Sigmoid colon (tissue), 7 donors: ENCODE data around the gene SLC11A1. TPM values are rescaled to one million over a fixed set of nuclear protein-coding genes. Genes with fewer than 3 reads are reported as not detected.

Source experiments
- DNase-seq: peaks from one replicate; pipeline ENCODE4 v3.0.0-alpha.2; 2019
- H3K27ac ChIP-seq, 4 donors: fragments of 200-600 bp; sonication (generic); one replicate each; pipeline ENCODE4 v1.5.1; 2016 to 2019; ENCODE audit warnings: mild to moderate bottlenecking in 1 of 4
- H3K27me3 ChIP-seq, 3 donors: fragments of 200-600 bp; sonication (generic); one replicate each; pipeline ENCODE4 v1.5.1; 2019; ENCODE audit warnings: mild to moderate bottlenecking in 1 of 3
- H3K36me3 ChIP-seq, 4 donors: fragments of 200-600 bp; sonication (generic); one replicate each; pipeline ENCODE4 v1.5.1; 2016 to 2019
- H3K4me1 ChIP-seq, 4 donors: fragments of 200-600 bp; sonication (generic); one replicate each; pipeline ENCODE4 v1.5.1; 2017 to 2019
- H3K4me3 ChIP-seq, 4 donors: fragments of 200-600 bp; sonication (generic); one replicate each; pipeline ENCODE4 v1.5.1; 2017 to 2019; ENCODE audit warnings: mild to moderate bottlenecking in 2 of 4, moderate library complexity in 1 of 4
- H3K9me3 ChIP-seq, 4 donors: fragments of 200-600 bp in 3 of 4; sonication (generic) in 3 of 4; one replicate each; pipeline versions ENCODE4 v1.5.1 to v1.6.1; 2013 to 2019
- CTCF ChIP-seq, 4 experiments: fragments of 450-650 bp in 3 of 4; fragments of 200-600 bp in 1 of 4; IDR thresholded peaks; one replicate each; pipeline ENCODE4 v1.5.1; 2016 to 2019; ENCODE audit warnings: antibody characterized with exemption in 4 of 4, mild to moderate bottlenecking in 3 of 4, moderate library complexity in 2 of 4
- EP300 ChIP-seq, 4 donors: sonication (generic); formaldehyde crosslinking; IDR thresholded peaks; one replicate each; pipeline ENCODE4 v1.6.1; 2017; ENCODE audit warnings: antibody characterized with exemption in 4 of 4
- POLR2A ChIP-seq, 2 donors: fragments of 450-650 bp; IDR thresholded peaks; one replicate each; pipeline ENCODE4 v1.6.1; 2016; ENCODE audit warnings: antibody characterized with exemption in 2 of 2, mild to moderate bottlenecking in 2 of 2, moderate library complexity in 2 of 2
- POLR2AphosphoS5 ChIP-seq, 4 donors: sonication (generic); formaldehyde crosslinking; IDR thresholded peaks; one replicate each; pipeline ENCODE4 v1.6.1; 2017; ENCODE audit warnings: antibody characterized with exemption in 4 of 4
- WGBS, 2 donors: extraction: QIAGEN DNeasy Blood & Tissue Kit; methylation state at CpG; one replicate each; pipeline ENCODE4 v1.1.7; 2013; 5-methylcytosine and 5-hydroxymethylcytosine counted together
- intact Hi-C: fragments of 100-400 bp; cut with DNase I; formaldehyde crosslinking; loops from one replicate; pipeline ENCODE4 v1.15.1; 2023
- polyA plus RNA-seq, 3 donors: library from polyadenylated mRNA; stranded (reverse); fragments of 200-250 nt; gene quantifications; one replicate each; pipeline ENCODE4 v1.2.3, GENCODE V29; 2013
- total RNA-seq, 4 donors: library from RNA; depleted of rRNA; stranded (reverse); fragments of >200 nt; gene quantifications; one replicate each; pipeline ENCODE4 v1.1.0, GENCODE V29; 2016
- donor health status: healthy with polysubstance abuse.
- donor health status: Bipolar disorder and iron deficiency.
- donor health status: healthy.

The SLC11A1 gene
- total and polyA plus RNA-seq, 7 donors = 1.2 to 19.0 (median 13.8) TPM

DNA sequence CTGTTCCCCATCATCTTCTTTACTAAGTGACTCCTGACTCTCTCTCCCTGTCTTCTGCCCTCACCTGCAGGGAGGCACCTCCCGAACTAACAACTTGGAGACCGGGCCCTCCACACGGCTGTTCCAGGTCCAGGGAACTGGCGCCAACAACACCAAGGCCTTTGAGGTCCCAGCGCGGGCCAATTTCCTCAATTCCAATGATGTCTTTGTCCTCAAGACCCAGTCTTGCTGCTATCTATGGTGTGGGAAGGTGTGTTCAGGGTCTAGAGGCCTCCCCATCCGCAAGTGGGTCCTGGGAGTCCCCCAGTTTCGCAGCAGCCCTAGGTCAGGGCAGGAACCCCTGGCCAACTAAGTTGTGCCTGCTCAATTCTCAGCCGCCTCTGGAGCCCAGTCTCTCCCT, 52.4 kb downstream of the SLC11A1 start:
- Histone ChIP-seq H3K27me3 (no peaks in the 10 kb centered on the region), H3K27ac (no peak overlapping the region), H3K4me1 (no peaks in the 10 kb centered on the region), H3K4me3 (no peak overlapping the region), H3K36me3 (no peaks in the 10 kb centered on the region), H3K9me3 (no peaks in the 10 kb centered on the region)
- intact Hi-C loops = no loop called here
- 88 to 95% methylated on average over 9 of the region's 9 CpGs for WGBS, 2 donors
- TF ChIP-seq POLR2A (IDR thresholded peaks at IDR 0.05) (no peak), POLR2AphosphoS5 (IDR thresholded peaks at IDR 0.05) (no peak), CTCF (IDR thresholded peaks at IDR 0.05) (no peak), EP300 (IDR thresholded peaks at IDR 0.05) (no peak)
- DNase-seq = peak; percentile 10

GRCh38 chr2:218435003-218435982, 53.2 kb downstream of the SLC11A1 start:
- WGBS, 2 donors = 94 to 95% methylated on average over 11 of the region's 11 CpGs
- no peak overlapping the region for H3K4me3 ChIP-seq
- DNase-seq = peak; percentile 61

GRCh38 chr2:218436992-218437391, 54.9 kb downstream of the SLC11A1 start:
- no peak overlapping the region for H3K4me3 ChIP-seq
- H3K27me3 ChIP-seq = no peaks in the 10 kb centered on the region
- H3K36me3 ChIP-seq = no peaks in the 10 kb centered on the region
- intact Hi-C loops = no loop called here
- 91% methylated on average over 5 of the region's 5 CpGs for WGBS, 2 donors
- H3K27ac ChIP-seq = no peak overlapping the region
- no peaks in the 10 kb centered on the region for H3K9me3 ChIP-seq
- no peaks in the 10 kb centered on the region for H3K4me1 ChIP-seq
- TF ChIP-seq EP300 (IDR thresholded peaks at IDR 0.05) (no peak), CTCF (IDR thresholded peaks at IDR 0.05) (no peak), POLR2A (IDR thresholded peaks at IDR 0.05) (no peak), POLR2AphosphoS5 (IDR thresholded peaks at IDR 0.05) (no peak)
- DNase-seq = peak; percentile 41

More at GRCh38 chr2:218435003-218435982, 53.2 kb downstream of the SLC11A1 start:
- Histone ChIP-seq H3K9me3 (no peaks in the 10 kb centered on the region), H3K36me3 (no peaks in the 10 kb centered on the region), H3K27ac (no peak overlapping the region), H3K27me3 (no peaks in the 10 kb centered on the region), H3K4me1 (no peaks in the 10 kb centered on the region)
- no peak for TF ChIP-seq EP300 (IDR thresholded peaks at IDR 0.05)
- no peak for TF ChIP-seq POLR2AphosphoS5 (IDR thresholded peaks at IDR 0.05)
- TF ChIP-seq CTCF (IDR thresholded peaks at IDR 0.05) = no peak
- no peak for TF ChIP-seq POLR2A (IDR thresholded peaks at IDR 0.05)
- intact Hi-C loops = no loop called here

DNA sequence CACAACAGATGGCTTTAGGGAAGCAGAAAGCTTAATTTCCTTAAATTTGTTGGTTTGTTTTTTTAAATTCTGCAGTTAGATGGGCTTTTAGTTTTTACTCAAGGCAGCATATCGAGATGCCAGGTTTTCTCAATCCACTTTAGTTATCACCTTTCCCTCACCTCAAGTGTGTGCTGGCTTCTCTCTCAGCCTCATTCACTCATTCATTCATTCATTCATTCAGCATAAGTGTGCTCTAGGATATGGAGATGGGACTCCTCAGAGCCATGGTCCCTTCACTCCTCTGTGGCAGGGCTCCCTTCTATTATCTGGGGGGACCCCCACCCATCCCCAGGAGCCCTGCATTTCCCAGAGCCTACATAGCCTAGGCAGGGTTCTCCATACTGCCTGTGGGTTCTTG, 55.9 kb downstream of the SLC11A1 start:
- Histone ChIP-seq H3K36me3 (no peaks in the 10 kb centered on the region), H3K9me3 (no peaks in the 10 kb centered on the region), H3K27me3 (no peaks in the 10 kb centered on the region), H3K4me1 (no peaks in the 10 kb centered on the region), H3K4me3 (no peak overlapping the region), H3K27ac (no peak overlapping the region)
- intact Hi-C loops = no loop called here
- no peak for TF ChIP-seq POLR2A (IDR thresholded peaks at IDR 0.05)
- TF ChIP-seq POLR2AphosphoS5 (IDR thresholded peaks at IDR 0.05) = no peak
- TF ChIP-seq CTCF (IDR thresholded peaks at IDR 0.05) = no peak
- TF ChIP-seq EP300 (IDR thresholded peaks at IDR 0.05) = no peak
- no peak for DNase-seq
- 85 to 98% methylated on average over 1 of the region's 1 CpG for WGBS, 2 donors
